GM18517 (cell line): ENCODE measurements around the gene GPAT2.
"Not testable (repeated sequence)": the region's sequence is repeated elsewhere in the genome, so short reads cannot be mapped to it uniquely, and the experiment has no call there.

ENCODE experiments used
- ATAC-seq: cut with Tn5 transposase; IDR thresholded peaks from one replicate; pipeline ENCODE4 v1.9.1; 2021; ENCODE audit warnings: mild to moderate bottlenecking, moderate library complexity; ENCODE audit not compliant: unreplicated experiment

GPAT2 gene

DNA sequence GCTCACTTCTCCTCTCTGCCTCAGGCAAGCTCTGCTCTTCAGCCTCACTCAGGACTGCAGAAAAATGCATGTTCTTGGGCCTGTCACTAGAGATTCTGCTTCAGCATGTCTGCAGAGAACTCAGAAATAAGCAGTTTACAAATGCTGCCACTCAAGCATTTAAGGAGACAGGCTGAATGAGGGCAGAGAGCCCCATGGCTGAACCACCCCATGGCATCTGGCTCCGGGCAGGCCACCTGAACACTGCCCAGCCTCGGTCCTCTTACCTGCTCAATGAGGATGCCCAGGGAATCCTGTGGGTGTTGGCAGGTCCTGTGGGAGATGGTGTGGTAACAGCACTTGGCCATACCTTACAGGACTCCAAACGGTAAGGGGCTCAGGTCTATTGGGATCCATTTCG lies 31.2 kb upstream of the GPAT2 start:
- not testable (repeated sequence) for ATAC-seq

DNA sequence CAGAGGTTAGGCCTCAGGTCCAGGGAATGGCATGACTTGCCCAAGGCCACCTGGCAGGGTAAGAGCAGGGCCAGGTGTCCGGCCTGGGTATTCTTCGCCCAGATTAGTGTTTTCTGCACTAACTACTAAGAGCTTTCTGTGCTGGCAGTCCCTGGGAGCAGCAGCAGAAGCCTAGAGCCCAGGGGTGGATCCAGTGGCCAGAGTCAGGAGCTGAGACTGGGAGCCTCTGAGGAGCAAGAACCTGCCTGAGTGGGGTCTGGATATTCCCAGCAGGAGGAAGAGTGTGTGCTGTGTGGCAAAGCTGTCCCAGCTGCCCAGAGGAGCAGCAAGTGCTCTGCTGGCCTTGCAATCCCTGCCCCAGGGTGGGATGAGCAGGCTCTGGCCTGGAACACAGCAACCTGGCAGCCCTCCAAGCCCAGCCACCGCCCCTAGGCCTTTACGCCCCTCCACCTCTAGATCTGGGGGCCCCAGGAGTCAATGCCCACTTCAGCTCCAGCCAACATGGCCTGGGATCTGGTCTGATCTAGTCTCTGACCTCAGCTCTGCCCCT lies 30.7 kb upstream of the GPAT2 start:
- no peak for ATAC-seq

DNA sequence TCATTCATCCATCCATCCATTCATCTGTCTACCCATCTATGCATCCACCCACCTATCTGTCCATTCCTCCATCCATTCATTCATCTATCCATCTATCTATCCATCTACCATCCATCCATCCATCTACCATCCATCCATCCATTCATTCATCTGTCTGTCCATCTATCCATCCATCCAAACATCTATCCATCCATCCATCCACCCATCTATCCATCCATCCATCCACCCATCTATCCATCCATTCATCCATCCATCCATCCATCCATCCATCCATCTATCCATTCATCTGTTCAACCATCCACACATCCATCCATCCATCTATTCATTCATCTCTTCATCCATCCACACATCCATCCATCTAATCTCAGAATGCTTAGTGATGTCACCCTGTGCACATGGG lies 30.0 kb upstream of the GPAT2 start:
- ATAC-seq: not testable (repeated sequence)

DNA sequence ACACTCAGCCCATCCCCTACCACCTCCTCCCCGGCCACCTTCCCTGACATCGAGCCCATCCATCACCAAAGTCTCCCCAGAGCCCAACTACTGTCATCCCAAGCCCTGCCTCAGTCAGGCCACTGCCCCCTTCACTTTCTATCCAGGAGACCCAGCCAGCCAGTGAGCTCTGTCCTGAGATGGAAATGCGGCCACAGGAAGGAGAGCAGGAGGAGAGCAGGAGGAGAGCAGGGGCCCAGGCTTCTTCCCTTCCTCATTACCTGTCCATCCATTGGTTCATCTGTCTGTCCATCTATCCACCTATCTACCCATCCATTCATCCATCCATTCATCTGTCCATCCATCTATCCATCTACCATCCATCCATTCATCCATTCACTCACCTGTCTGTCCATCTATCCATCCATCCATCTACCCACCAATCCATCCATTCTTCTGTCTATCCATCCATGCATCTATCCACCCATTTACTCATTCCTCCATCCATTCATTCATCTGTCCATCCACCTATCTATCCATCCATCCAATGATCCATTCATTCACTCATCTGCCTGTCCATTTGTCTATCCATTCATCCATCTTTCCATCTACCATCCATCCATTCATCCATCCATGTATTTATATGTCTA lies 29.4 kb upstream of the GPAT2 start:
- ATAC-seq: not testable (repeated sequence)

DNA sequence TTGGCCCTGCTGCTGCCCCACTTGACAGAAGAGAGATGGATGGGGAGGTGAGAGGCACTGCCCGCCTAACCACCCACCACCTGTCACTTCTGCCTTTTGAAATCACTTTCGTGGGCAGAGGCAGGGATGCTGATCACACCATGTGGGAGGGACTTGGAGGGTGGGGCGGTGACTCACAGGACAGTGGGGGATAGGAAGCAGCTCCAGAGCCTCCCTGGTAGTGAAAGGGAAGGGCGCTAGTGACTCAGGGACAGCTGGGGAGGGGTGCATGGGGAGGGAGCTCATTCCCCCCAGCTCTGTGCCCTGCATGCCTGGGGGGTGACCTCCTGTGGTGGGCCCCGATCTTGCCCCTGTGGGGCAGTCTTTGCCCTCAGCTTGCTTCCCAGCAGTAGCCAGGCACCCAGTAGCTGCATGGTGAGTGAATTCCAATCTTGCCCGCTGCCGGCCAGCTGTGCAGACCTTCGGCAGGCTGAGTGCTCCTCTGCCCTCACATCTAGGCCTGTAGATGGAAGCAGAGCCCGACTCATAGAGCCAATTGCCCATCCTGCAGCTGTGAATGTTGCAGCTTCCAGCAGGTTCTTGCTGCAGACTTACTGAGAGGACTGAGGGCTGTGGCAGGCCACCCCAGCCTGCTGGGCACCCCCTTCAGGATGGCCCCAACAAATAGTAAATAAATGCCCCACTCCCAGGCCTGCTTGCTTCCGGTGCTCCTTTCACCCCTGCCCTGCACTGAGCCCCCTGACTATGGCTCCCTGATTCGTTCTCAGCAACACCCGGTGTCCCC lies 28.6 kb upstream of the GPAT2 start:
- not testable (repeated sequence) for ATAC-seq

DNA sequence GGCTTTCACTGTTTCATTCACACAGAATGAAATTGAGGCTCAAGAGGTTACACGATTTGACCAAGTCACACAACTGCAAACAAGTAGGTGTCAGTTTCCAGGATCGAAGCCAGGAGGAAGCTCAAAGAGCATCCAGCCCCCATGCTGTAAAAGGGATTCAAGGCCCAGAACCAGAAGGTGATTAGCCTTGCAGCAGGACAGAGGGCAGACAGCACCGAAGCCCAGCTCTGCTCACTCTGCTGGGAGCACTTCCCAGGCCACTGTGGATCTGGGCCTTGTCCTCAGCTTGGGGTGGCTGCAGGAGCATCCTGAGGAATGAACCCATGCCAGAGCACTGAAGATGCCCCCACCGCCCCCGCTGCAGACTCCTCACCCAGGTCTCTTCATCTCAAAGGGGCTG lies 27.8 kb upstream of the GPAT2 start:
- not testable (repeated sequence) for ATAC-seq

DNA sequence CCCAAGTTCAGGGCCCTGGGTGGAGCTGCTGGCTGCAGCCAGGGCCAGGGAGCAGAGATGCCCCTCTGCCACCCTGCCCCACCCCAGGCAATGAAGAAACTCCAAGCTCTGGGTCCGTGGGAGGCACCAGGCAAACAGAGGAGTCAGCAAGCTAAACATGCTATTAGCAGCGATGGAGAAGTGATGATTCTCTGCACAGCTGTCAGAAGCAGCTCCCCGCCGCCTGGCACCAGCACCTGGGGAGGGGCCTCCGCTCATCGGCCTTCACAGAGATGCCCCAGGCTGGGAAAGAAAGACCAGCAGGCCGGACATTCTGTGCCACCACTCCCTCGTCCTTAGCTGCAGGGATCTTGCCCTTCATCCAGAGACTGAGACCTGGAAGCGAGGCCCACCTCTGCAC lies 27.2 kb upstream of the GPAT2 start:
- not testable (repeated sequence) for ATAC-seq

DNA sequence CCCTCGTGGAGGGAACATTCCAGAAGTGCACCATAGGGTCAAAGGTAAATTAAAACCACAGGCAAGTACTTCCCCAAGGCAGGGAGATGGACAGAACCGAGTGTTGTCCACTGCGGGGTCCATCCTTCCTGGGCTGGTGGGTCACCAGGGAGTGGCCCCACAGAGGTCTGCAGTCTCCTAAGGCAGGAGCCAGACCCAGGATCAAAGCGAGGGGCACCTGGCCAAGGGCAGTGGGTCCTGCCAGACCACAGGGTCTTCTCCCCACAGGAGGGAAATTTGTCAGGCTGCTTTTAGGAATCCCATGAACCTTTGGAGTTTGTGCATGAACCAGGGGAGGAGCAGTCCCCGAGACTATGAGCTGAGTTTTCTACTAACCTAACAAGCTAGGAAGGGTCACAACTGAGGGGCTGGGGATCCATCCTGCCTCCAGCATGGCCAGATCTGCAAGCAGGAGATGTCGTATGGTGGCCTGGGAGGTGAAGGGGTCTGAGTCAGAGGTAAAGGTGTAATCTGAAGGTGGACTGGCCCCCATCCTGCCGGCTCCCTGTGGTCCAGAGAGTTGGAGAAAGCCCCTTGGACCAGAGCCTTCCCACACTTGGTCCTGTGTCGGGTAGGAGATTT lies 26.6 kb upstream of the GPAT2 start:
- ATAC-seq: not testable (repeated sequence)

DNA sequence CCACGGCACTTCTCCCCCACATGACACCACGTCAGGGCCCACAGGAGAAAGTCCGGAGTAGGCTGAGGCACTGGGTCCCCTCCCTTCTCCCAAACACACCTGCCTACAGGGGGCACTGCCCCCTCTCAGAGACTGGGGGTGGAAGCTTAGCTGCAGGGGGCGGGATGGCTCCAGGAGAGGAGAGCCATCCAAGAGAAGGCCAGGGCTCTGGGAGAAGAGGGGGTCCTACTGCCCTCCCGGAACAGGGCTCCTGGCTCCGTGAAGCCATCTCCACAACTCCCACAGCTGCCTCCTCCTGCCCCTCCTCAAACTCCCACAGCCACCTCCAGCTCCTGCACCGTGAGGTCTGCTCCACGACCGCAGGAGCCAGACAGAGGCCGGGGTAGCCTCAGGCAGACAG lies 25.6 kb upstream of the GPAT2 start:
- ATAC-seq: not testable (repeated sequence)

DNA sequence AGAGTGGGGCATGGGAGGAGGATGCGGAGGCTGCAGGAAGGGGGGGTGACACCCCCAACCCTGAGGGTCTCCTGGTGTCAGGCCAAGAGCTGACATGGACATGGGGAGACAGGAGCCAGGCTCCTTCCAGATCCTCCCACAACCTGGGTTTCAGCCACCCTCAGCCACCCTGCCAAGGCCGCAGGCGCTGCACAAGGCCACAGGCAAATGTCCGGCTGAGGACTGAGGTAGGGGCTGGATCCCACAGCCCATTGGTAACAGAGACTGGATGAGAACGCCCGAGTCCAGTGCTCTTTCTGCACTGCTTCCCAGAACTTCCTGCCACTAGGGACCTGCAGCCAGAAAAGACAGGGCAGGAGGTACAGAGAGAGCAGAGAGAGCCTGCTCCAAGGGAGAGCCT lies 24.7 kb upstream of the GPAT2 start:
- not testable (repeated sequence) for ATAC-seq

DNA sequence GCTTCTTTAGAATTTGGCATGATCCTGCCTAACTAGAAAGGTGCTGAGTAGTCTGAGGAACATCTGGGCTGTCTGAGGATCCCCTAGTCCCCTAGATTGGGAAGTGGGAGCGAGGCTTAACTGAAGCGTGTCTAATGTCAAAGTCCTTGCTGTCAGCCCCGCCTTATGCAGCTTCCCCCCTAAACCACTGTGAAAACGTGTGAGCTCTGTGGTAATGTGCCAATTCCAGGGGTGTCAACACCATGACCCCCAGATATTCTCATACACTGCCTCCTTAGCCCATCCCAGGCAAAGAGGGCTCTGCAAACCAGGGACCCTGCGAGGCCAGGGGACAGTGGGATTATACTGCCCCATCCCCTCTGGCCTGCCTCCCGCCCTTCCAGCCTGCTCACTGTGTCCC lies 21.1 kb upstream of the GPAT2 start:
- not testable (repeated sequence) for ATAC-seq

DNA sequence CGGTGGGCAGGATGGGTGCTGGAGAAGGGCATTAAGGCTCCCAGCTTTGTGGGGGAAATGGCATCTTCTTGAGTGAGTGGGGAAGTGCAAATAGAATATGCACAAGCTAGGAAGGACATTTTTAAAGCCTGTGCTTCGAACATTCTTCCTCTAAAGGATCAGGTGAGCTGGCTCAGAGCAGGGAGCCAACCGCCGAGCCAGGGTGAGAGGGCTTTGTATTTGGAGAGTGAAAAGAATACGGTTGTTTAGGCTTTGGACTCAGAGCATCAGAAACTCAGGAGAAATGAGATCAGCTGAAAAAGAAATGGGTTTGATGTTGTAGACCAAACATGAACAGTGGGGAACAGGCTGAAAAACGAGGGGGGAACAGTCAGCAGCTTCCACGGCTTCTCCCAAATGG lies 19.8 kb upstream of the GPAT2 start:
- not testable (repeated sequence) for ATAC-seq

DNA sequence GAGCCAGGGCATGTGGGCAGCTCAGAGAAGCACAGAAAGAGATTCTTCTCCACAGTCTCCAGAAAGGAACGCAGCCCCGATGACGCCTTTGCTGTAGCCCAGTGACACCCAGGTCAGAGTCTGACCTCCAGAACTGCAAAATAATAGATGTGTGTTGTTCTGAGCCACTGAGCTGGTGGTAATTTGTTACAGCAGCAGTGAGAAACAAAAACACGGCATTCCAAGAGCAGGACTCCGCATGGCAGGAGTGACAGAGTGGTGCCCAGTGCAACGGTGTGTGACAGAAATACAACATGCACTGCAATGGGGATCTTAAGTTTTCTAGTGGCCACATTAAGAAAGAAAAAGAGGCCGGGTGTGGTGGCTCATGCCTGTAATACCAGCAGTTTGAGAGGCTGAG lies 18.7 kb upstream of the GPAT2 start:
- not testable (repeated sequence) for ATAC-seq

DNA sequence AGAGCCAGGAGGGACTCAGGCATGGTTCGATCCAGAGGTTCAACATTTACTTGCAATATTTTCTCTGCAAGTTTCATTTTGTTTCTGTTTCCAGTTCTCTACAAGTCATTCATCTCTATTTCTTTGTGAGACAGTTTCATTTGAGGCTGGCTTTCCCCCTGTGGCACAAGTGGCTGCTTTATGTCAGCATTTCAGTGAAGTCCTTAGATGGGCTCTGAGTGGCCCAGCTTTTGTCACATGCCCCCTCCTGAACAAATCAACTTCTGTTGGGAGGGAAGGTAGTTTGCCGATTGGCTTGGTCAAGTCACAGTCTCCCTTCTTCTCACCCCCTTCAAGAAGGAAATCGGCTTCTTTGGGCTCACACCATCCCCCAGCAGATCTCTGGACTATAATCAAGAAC lies 17.9 kb upstream of the GPAT2 start:
- ATAC-seq: not testable (repeated sequence)

DNA sequence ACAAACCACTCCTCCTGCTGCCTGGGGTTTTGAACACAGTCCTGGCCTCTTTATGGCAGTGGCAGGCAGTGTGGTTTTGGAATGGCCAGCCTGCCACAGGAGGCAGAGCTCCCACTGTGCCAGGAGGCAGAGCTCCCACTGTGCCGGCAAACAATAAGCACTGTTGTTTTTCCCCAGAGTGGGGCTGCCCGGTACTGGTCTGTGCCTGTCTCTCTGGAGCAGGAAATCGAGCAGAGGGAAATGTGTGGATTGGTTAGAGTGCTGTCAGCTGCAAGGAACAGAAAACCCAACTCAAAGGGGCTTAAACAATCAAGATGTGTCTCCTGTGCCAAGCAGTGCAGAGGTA lies 15.2 kb upstream of the GPAT2 start:
- ATAC-seq: not testable (repeated sequence)

DNA sequence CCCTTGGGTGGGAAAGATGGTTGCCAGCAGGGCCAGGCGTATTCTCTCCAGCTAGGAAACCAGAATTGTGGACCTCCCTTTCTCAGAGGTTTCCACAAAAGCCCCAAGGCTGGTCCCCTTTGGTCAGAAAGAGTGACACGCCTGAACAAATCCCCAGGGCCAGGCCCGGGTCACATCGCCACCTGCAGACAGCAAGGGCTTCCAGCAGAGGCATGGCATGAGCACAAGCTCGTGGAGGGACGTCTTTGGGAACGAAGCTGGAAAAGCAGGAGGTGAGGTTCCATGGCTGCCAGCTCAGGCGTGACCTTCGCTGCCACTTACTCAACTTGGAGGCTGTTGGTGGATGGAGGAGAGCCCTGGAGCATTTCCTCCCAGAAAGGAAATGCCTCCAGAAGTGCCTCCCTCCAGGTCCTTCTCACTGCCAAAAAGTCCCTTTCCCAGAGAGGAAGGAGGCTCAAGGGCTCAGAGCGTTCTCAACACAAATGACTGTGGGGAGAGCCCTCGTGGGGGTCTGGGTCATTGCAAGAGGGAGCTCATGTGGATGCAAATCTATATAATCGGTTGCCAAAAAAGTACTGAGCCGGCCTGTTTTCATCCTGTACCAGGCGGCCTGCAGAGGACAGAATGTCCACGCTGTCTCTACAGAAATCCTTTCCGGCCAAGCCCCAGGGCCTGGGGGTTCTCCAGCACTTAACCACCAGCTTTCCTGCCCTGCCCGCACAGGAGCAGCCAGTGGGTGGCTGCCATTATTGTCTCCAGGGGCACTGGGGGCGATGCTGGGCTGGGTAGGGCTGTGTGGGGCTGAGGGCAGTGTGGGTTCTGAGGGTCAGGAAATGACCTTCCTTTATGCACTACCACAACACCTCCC lies 14.6 kb upstream of the GPAT2 start:
- not testable (repeated sequence) for ATAC-seq

DNA sequence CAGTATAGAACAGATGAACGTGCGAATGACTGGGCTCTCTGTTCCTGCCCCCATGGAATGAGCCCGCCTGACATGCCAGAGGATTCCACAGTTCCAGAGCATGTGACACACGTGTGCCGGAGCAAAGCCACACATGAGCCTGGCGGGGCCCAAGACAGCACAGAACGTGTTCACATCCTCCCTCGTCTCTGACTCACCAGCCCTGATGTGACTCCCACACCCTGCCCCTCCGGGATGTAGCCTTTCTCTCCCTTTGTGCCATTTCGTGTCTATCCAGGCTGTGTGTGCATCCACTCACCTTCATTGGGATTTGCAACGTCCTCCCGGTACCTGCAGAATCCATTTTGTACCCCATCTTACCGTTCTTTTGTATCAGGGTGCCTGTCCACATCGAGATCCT lies 838 bp upstream of the GPAT2 start:
- not testable (repeated sequence) for ATAC-seq

DNA sequence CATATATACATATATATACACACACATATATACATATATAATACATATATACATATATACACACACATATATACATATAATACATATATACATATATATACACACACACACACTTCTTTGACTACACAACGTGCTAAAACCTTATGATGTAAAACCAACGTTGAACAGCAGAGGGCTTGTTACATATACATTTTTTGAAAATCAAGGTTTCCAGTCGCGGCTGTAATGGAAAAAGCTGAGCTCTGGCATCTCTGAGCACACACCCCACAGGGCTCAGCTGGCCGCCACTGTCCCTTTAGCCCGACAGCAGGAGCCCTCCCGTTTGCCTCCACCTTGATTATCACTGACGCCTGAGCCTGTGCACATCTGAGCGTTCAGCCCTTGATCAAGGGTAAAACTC lies 719 bp downstream of the GPAT2 start:
- not testable (repeated sequence) for ATAC-seq

DNA sequence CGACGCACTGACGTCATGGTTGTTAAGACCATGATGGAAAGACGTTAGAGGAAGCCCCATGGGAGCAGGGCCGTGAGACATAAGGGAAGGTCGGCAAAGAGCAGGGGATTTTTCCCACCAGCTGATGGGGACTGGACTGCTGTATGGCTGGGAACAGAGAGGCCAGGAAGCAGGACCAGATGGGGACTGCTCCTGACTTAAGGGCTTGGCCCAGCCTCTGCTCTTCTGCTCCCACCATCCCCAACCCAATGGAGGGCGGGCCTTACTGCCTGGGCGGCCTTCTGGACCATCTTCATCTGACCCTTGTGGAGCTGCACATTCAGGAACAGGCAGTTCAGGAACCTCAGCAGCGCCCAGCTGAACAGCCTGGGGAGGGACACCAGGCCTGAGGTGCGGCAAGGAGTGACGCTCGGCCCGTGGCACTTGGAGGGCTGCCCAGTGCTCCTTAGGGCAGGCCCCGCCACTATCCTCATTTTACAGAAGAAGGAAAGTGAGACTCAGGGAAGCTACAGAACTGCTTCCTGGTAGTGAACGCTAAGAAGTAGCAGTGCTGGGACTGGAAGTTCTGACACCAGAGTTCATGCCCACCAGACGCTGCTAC lies 6.9 kb downstream of the GPAT2 start:
- ATAC-seq: not testable (repeated sequence)

DNA sequence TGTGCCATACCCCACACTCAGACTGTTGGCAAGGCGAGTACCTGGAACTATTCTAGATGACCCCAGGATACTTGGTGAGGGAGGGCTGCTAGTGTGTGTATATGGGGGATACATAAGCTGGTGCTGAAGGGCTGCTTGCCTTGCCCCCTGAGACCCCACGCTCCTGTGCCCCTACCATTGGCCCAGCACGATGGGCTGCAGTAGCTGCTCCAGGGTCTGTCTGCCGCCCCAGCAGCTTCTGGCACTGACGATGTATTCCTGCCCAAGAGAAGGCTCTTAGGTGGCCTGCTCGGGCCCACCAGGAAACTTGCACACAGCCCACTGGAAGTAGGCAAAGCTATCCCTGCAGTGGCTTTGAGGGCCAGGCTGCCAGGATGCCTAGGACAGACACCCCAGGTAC lies 9.0 kb downstream of the GPAT2 start:
- ATAC-seq: not testable (repeated sequence)

DNA sequence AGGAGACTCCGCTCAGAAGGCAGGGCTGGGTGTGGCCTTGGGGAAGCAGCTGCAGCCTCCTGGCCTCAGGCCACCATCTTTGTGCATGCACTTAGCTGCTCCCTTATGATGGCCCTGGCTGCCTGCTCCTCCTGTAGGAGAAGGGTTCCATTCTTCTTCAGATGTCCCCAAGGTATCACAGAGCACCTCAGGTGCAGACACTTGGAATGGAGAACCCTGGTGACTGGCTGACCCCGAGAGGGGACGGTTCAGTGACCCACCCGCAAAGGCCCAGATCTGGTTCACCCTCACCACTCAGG lies 9.6 kb downstream of the GPAT2 start:
- no peak for ATAC-seq
